Activated gamma-delta T cell (primary cell): Measurements from ENCODE around the gene LAMC1.

Experiments
- DNase-seq: peaks from one replicate; lab custom pipeline; 2025; lab: John Stamatoyannopoulos, UW

LAMC1 gene

DNA sequence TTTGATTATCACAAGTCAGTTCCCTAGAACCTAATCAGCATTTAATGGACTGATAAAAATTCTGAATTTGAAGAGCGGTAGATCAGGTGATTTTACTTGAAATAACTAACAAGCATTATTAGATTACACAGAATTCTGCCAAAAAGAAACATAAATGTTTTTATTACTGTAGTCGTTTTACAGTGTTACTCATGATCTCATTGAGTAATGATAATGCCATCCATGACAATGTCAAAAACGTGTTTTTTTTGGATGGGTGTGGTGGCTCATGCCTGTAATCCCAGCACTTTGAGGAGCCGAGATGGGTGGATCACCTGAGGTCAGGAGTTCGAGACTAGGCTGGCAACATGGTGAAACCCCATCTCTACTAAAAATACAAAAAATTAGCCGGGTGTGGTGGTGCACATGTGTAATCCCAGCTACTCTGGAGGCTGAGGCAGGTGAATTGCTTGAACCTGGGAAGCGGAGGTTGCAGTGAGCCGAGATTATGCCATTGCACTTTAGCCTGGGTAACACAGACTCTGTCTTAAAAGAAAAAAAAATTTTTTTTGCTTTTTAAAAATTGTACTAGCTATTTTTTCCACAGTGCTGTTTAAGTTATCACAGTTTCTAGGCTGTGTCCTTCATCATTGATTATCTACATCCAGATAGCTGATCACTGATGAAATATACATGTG is 56.6 kb downstream of the LAMC1 start:
- DNase-seq: no peak

GRCh38 chr1:183080406-183080805 is 57.2 kb downstream of the LAMC1 start:
- no peak for DNase-seq

DNA sequence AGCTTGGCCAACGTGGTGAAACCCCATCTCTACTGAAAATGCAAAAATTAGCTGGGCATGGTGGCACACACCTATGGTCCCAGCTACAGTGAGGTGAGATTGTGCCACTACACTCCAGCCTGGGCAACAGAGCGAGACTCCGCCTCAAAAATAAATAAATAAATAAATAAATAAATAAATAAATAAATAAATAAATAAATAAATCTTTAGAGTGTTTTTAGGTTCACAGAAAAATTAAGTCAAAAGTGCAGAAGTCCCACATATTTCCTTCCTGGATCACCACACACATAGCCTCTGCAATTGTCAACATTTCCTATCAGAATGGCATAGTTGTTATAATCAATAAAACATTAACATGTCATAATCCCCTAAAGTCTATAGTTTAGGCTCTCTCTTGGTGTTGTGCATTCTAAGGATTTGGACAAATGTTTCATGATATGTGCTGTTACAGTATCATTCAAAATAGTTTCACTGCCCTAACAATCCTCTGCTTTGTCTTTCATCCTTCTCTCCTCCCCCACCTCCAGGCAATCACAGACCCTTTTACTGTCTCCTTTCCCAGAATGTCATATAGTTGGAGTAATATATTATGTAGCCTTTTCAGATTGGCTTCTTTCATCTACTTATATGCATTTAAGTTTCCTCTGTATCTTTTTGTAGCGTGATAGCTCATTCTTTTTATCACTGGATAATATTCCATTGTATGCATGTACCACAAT is 58.3 kb downstream of the LAMC1 start:
- DNase-seq: no peak

- DNase-seq: no peak
Observed at GRCh38 chr1:183082650-183083049, 59.4 kb downstream of the LAMC1 start.

DNA sequence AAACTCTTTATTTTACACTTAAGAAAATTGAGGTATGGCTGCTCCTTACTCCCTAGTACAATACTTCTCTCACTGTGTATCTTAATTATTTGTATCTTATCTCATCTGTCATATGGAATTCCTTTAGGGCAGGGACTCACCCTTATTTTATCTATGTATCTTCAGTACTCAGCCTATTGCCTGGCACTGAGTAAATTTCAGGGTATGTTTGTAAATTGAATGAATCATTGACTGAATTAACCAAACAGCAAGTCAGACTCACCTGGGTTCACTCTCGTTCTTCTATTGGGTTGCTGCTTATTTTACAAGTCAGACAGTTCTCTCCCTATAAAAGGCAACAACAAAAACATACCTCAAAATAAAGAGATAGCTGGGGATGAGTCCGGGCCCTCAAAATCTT is 63.8 kb downstream of the LAMC1 start:
- no peak for DNase-seq

DNA sequence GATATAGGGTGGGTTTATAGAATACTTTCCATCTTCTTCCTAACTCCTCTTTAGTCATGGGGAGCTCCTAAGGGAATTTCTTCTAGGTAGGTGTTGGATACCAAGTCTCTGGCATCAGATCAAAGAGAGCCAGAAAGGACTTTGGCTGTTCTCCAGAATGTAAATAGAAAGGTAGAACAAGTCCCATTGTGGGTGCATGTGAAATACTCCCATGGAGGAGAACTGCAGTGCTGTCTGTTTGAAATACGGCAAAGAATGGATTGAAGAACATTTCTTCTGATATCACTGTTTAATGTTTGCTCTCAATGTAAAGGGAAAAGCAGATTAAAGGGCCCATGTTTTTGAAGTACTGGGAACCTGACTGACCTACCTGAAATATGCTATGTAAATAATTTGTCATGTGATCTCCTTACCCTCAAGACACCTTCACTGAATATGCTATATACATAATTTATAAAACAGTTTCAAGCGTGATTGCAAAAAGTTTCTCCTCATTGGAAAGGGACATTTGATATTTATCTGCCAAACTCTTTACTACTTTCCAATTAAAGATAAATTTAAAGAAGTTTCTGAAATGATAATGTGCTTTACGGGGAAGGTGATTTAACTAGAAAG is 65.9 kb downstream of the LAMC1 start:
- DNase-seq: no peak

- DNase-seq: no peak
Observed at GRCh38 chr1:183090391-183091006, 67.3 kb downstream of the LAMC1 start.

DNA sequence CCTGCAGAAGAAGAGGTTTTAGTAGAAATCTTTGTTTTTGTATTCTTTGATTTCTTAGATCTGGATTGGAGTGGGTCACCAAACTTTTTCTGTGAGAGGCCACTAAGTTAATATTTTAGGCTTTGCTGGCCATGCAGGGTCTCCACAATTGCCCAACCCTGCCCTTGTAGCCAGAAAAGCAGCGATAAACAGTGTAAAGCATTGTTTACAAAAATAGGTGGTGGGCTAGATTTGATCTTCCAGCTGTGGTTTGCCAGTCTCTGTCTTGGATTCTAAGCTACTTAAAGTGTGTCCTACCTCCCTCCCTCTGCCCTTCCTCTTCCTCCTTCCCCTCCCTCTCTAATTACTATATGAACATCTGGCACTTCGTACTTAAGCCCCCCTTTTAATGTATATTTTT is 68.0 kb downstream of the LAMC1 start:
- DNase-seq: no peak

DNA sequence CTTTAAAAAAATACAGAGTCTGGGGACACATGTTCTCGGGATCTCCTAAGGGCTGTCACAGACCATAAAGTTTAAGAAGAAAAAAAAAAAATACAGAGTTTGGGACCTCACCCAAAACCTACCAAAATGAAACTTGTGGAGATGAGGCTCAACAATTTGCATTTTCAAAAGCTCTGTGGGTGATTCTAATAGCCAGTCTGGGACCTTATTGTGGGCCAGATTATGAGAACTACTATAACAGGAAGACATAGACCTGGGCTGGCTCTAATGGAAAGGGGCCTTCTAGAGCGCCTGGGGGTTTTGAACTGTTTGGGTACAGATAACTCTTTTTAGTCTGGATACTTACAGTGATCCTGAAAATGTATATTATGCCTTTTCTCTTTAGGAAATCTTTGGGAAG is 69.1 kb downstream of the LAMC1 start:
- DNase-seq: no peak

DNA sequence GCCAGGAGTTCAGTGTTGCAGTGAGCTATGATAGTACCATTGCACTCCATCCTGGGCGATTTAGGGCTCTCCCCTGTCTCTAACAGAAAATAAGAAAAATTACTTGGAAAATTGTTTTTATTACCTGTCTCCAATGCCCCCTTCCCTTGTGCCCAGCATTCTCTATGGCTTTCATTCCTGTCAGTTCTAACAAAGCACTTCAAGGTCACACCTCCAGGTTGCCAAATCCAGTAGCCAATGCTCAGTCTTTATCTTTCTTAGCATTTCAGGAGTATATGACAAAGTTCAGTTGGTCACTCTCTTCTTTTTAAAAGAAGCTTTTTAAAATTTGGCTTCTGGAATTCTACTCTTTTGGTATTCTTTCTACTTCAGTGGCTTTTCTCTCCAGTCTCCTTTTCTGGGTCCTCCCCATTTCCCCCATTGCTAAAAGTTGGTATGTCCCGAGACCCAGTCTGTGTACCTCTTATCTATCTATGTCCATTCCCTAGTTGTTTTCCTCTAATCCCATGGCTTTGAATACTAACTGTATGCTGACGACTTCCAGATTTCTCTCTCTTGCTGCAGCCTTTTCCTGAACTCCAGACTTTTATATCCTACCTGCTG is 69.9 kb downstream of the LAMC1 start:
- DNase-seq: no peak

DNA sequence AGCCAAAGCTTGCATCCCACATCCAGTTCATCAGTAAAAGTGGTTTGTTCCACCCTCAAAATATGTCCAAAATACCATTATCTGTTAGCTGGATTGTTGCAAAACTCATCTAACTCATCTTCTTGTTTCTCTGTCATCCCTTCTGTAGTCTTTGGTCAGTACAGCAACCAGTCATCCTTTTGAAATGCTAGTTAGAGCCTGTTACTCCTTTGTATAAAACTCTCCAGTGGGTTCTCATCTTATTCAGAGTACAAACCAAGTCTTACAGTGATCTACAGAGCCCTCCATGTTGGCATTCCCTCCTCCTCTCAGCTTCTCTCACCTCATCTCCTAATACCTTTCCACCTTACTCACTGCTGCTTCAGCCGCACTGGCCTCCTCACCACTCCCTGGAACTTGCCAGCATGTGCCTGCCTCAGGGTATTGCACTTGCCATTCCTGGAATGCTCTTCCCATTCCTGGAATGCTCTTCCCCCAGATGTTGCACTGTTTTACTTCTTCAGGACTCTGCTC is 70.6 kb downstream of the LAMC1 start:
- no peak for DNase-seq

DNA sequence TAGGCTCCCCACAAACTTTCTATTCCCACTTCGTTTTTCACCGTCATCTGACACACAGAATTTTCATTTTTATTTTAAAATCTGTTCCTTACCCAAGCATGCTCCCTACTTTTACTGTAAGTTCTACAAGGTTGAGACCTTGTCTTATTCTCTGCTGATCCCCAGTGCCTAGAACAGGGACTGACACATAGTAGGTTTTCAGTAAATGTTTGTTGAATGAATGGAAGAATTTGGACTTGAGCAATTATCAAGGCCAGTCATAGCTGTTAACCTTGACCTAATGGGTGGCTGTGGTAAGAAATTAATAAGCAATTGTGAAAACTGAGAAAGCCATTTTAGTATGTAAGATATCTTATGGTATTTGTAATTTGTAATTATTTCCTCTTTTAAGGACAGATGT is 71.1 kb downstream of the LAMC1 start:
- no peak for DNase-seq

GRCh38 chr1:183096351-183096750 is 73.1 kb downstream of the LAMC1 start:
- no peak for DNase-seq

GRCh38 chr1:183096894-183097293 is 73.7 kb downstream of the LAMC1 start:
- no peak for DNase-seq

DNA sequence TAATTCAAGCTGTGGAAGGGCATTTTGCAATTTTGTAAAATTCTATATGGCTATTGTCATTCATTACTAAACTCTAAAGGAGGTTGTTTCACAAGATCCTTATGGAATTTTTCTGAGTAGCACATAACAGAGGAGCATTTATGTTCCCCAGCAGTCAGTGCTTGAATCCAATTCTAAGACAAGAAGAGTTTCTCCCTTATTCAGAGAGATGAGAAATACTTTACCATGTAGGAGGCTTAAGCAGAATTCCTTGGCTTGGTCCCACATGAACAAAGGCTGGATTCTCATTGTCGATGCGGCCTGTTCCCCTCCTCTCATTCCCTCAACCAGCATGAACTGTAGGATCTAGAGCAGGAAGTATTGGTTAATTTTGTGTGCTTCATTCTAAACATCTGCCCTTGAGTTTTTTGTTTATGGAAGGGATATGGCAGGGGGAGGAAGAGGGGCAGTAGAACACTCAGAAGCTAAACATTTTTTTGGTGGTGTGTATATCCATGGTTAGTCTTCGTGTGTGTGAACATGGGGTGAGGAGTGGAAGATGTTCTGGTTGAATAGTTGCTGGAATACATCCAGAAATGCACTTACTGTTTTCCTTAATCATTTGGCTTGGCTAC is 74.3 kb downstream of the LAMC1 start:
- DNase-seq: no peak

DNA sequence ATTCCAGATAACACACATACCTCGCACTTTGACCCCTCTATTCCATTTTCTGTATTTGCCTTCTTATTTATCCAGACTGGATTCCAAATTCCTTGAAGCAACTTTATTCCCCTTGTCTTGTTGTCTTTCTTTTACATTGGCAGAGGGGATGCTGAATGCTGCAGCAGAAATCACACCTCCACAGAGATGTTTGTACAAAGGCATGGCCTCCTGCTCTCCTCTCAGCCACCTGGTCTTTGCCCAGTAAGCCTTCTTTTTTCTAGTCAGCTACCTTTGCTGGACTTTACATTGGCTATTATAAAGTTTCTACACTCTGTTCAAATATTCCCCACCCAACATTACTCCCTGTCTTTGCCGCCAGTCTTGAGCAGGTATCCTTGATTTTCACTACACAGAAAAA is 75.1 kb downstream of the LAMC1 start:
- no peak for DNase-seq

DNA sequence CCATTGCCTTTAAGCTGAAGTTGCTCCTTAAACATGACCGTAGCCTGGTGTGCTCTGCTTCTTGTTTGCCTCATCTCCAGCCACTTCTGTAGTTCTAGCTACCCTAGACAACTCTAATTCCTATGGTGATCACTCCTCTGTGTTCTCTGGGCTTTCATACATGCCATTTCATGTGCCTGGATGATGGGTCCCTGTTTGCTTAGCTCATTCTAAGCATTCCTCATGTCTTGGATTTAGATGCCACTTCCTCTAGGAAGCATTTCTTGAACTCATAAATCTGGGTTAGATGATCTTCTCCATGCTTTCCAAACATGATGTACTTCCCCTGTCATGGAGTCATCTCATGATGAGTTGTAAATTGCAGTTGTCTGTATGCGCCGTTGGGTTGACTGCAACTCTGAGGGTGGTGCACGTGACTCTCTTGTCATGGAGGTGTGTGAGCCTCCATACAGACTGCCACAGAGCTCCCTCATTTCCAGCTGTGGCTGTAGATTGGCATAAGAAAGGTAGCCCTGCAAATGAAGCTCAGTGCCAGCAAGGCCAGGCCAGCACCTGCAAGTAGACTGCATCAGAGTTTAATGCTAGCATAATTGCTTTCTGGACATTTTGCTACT is 77.2 kb downstream of the LAMC1 start:
- no peak for DNase-seq

- no peak for DNase-seq
Observed at GRCh38 chr1:183101081-183101480, 77.9 kb downstream of the LAMC1 start.

DNA sequence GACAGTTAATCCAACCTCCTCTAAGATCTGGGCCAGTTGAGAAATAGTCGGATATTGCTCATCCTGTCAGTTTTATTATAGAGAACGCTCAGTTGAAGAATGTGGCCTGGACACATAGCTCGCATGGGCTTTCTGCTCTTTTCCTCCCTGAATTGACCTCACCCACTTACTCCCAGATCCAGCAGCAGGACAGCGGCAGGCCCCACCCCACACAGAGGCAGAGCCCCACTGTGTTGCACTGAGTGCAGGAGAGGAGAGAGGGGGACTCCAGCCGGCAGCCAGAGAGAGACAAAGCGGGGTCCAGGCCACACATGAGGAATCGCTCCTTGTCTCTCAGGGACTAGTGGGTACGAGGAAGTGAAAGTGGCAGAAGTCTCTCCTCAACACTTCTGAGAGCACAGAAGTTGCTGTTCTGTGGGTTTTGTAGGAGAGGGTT is 78.6 kb downstream of the LAMC1 start:
- DNase-seq: no peak

DNA sequence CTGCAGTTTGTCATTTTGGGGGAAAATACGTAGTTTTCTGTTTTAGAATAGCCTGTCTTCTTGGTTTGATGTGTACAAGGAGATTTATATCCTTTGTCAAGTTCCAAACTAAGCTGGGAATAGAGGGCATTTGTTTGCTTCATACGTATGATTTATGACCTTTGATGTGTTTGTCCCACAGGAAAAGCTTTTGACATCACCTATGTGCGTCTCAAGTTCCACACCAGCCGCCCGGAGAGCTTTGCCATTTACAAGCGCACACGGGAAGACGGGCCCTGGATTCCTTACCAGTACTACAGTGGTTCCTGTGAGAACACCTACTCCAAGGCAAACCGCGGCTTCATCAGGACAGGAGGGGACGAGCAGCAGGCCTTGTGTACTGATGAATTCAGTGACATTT is 79.9 kb downstream of the LAMC1 start:
- DNase-seq: no peak

GRCh38 chr1:183103577-183103976 is 80.4 kb downstream of the LAMC1 start:
- no peak for DNase-seq
